Uterus (tissue), 2 donors: Measurements from ENCODE around the gene CDC37.

Experiments
- CTCF ChIP-seq, 4 experiments: fragments of 200-600 bp in 2 of 4; fragments of 450-650 bp in 2 of 4; sonication (generic) in 2 of 4; IDR thresholded peaks; one replicate each; pipeline ENCODE4 v1.5.1; 2016 to 2019; ENCODE audit warnings: antibody characterized with exemption in 4 of 4, mild to moderate bottlenecking in 2 of 4, moderate library complexity in 1 of 4
- POLR2A ChIP-seq, 2 donors: fragments of 450-650 bp; IDR thresholded peaks; one replicate each; pipeline ENCODE4 v1.6.1; 2016; ENCODE audit warnings: antibody characterized with exemption in 2 of 2, mild to moderate bottlenecking in 1 of 2, moderate library complexity in 1 of 2

DNA sequence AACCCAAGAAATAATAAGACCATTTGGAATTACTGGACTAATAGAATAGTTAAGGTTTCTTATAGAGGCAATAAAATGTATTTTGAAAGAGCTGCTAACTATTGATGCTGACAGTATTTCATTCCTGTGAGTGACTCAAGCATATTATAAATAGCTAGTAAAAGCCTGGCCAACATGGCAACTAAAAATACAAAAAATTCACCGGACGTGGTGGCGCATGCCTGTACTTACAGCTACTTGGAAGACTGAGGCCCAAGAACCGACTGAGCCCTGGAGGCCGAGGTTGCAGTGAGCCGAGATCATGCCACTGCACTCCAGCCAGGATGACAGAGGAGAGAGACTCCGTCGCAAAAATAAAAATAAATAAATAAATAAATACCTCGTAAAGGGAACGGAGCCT, 58.6 kb downstream of the CDC37 start:
- TF ChIP-seq POLR2A (IDR thresholded peaks at IDR 0.05) (no peak), CTCF (IDR thresholded peaks at IDR 0.05) (no peak)
